B cell (primary cell): ENCODE data around the gene CCNH. TPM values are rescaled to one million over a fixed set of nuclear protein-coding genes. Genes with fewer than 3 reads are reported as not detected.

Experiments
- ATAC-seq: fragments of 200-7000 bp; cut with Tn5 transposase; one replicate; pipeline ENCODE4 v1.10.0; 2021; ENCODE audit warnings: low read depth, mild to moderate bottlenecking, moderate number of reproducible peaks, moderate library complexity
- CTCF ChIA-PET: fragments of 350-600 bp; sonication (Branson Sonifier 250); formaldehyde crosslinking; loops from one replicate; lab custom pipeline; 2021; ENCODE audit warnings: antibody characterized with exemption, inconsistent platforms; lab: Charles Lee
- POLR2A ChIA-PET: fragments of 350-600 bp; sonication (Branson Sonifier 250); formaldehyde crosslinking; loops from one replicate; lab custom pipeline; 2021; ENCODE audit warnings: antibody characterized with exemption; lab: Charles Lee
- DNase-seq: peaks from one replicate; pipeline ENCODE4 v3.0.0; 2013
- H2AFZ ChIP-seq: 2 replicates; pipeline ENCODE4 v1.6.1; 2012; ENCODE audit warnings: mild to moderate bottlenecking, low read depth, low read length; ENCODE audit not compliant: insufficient read depth, poor library complexity, severe bottlenecking
- H3K27ac ChIP-seq, 2 donors: 1 replicate in 1 of 2; 2 replicates in 1 of 2; pipeline ENCODE4 v1.5.1; 2012 to 2013; ENCODE audit warnings: low read length in 2 of 2, mild to moderate bottlenecking in 2 of 2, moderate library complexity in 1 of 2
- H3K27me3 ChIP-seq, 4 experiments: fragments of 200-600 bp in 1 of 4; sonication (generic) in 1 of 4; replicated peaks in 1 of 4; 1 replicate in 2 of 4; 2 replicates in 2 of 4; pipeline versions ENCODE4 v1.6.1 to v1.7.0; 2013 to 2016; ENCODE audit warnings: low read length in 3 of 4, mild to moderate bottlenecking in 2 of 4, mixed read lengths in 1 of 4, moderate library complexity in 1 of 4; ENCODE audit not compliant: insufficient read depth in 4 of 4, control insufficient read depth in 3 of 4; ENCODE audit errors: control extremely low read depth in 1 of 4
- H3K36me3 ChIP-seq, 2 experiments: replicated peaks in 1 of 2; 1 replicate in 1 of 2; 2 replicates in 1 of 2; pipeline versions ENCODE4 v1.6.1 to v1.7.1; 2013; ENCODE audit warnings: low read length in 1 of 2; ENCODE audit not compliant: insufficient read depth in 2 of 2, control insufficient read depth in 1 of 2; ENCODE audit errors: control extremely low read depth in 1 of 2, extremely low read depth in 1 of 2
- H3K4me1 ChIP-seq, 2 donors: fragments of 200-600 bp in 1 of 2; sonication (generic) in 1 of 2; 1 replicate in 1 of 2; 2 replicates in 1 of 2; pipeline versions ENCODE4 v1.5.1 to v1.6.1; 2013 to 2017; ENCODE audit warnings: low read length in 2 of 2; ENCODE audit not compliant: control insufficient read depth in 2 of 2, insufficient read depth in 2 of 2
- H3K4me2 ChIP-seq: replicated peaks from 2 replicates; pipeline ENCODE3; 2012; ENCODE audit warnings: mild to moderate bottlenecking, low read depth, low read length; ENCODE audit not compliant: poor library complexity, severe bottlenecking
- H3K4me3 ChIP-seq, 5 experiments: fragments of 200-600 bp in 1 of 5; sonication (generic) in 1 of 5; 1 replicate in 3 of 5; 2 replicates in 2 of 5; pipeline versions ENCODE4 v1.5.1 to v1.7.0; 2011 to 2016; ENCODE audit warnings: low read length in 4 of 5, mild to moderate bottlenecking in 4 of 5, low read depth in 2 of 5, control low read depth in 1 of 5, moderate library complexity in 1 of 5; ENCODE audit not compliant: insufficient read depth in 1 of 5; ENCODE audit errors: control extremely low read depth in 1 of 5, extremely low read depth in 1 of 5
- H3K79me2 ChIP-seq: fragments of 200-600 bp; sonication (generic); one replicate; pipeline ENCODE4 v1.6.0; 2016; ENCODE audit warnings: low read length; ENCODE audit not compliant: control insufficient read depth, insufficient read depth
- H3K9ac ChIP-seq: fragments of 200-600 bp; sonication (generic); 2 replicates; pipeline ENCODE4 v1.6.1; 2017; ENCODE audit warnings: mild to moderate bottlenecking, low read length, moderate library complexity
- H3K9me3 ChIP-seq, 3 donors: one replicate each; pipeline versions ENCODE4 v1.6.1 to v1.7.1; 2013; ENCODE audit warnings: low read length in 2 of 3; ENCODE audit not compliant: control insufficient read depth in 2 of 3, insufficient read depth in 1 of 3; ENCODE audit errors: control extremely low read depth in 1 of 3
- H4K20me1 ChIP-seq: 2 replicates; pipeline ENCODE4 v1.6.0; 2012; ENCODE audit warnings: mild to moderate bottlenecking, low read length; ENCODE audit not compliant: insufficient read depth, control insufficient read depth, poor library complexity, severe bottlenecking
- H3K27ac Mint-ChIP-seq: one replicate; pipeline ENCODE4 v1.8.0; 2021; ENCODE audit warnings: mixed read lengths
- H3K27me3 Mint-ChIP-seq: one replicate; pipeline ENCODE4 v1.8.0; 2021; ENCODE audit warnings: mixed read lengths
- H3K4me1 Mint-ChIP-seq: one replicate; pipeline ENCODE4 v1.8.0; 2021; ENCODE audit warnings: mixed read lengths
- H3K4me3 Mint-ChIP-seq: one replicate; pipeline ENCODE4 v1.8.0; 2021; ENCODE audit warnings: mixed read lengths
- H3K9me3 Mint-ChIP-seq: one replicate; pipeline ENCODE4 v1.8.0; 2022; ENCODE audit warnings: mixed read lengths; ENCODE audit not compliant: insufficient read depth
- CTCF ChIP-seq: fragments of 200-600 bp; IDR thresholded peaks from one replicate; pipeline ENCODE4 v1.8.0; 2022; ENCODE audit warnings: antibody characterized with exemption, mild to moderate bottlenecking
- EZH2 ChIP-seq: IDR thresholded peaks from 2 replicates; pipeline ENCODE4 v1.6.1; 2012; ENCODE audit warnings: borderline replicate concordance, low read depth, mild to moderate bottlenecking, moderate library complexity, low read length; ENCODE audit not compliant: insufficient read depth, poor library complexity, severe bottlenecking
- WGBS: methylation state at CpG from one replicate; pipeline ENCODE4 v1.1.5; 2013; ENCODE audit warnings: missing lambda C conversion rate; ENCODE audit not compliant: insufficient coverage; 5-methylcytosine and 5-hydroxymethylcytosine counted together
- intact Hi-C: fragments of 100-400 bp; cut with micrococcal nuclease; formaldehyde crosslinking; loops from one replicate; pipeline ENCODE4 v1.10.0; 2022
- polyA plus RNA-seq: library from polyadenylated mRNA; depleted of rRNA; stranded (reverse); fragments of >200 nt; gene quantifications from 2 replicates; pipeline ENCODE4 v1.2.3, GENCODE V29; 2012
- total RNA-seq, 2 donors: library from RNA; stranded (reverse); fragments of 120-200 nt in 1 of 2; gene quantifications; 1 replicate in 1 of 2; 2 replicates in 1 of 2; pipeline versions ENCODE4 v1.2.3 to v1.2.4, GENCODE V29; 2013 to 2022

The CCNH gene
- total and polyA plus RNA-seq, 2 donors (not counting 1 experiment from before 2014, with no cell fraction given), result 59.2 to 120 TPM

GRCh38 chr5:87453801-87454200 lies 41.1 kb upstream of the CCNH start:
- no peak overlapping the region for H3K27ac ChIP-seq
- no peak for ATAC-seq
- TF ChIP-seq CTCF (no peak), EZH2 (no peak)
- H3K79me2 ChIP-seq, result no peaks in the 10 kb centered on the region
- H3K4me1 Mint-ChIP-seq, result no peaks in the 10 kb centered on the region
- no peak overlapping the region for H3K4me2 ChIP-seq
- no peaks in the 10 kb centered on the region for H3K36me3 ChIP-seq
- no peak overlapping the region for H2AFZ ChIP-seq
- POLR2A ChIA-PET, result no interaction called here
- no peak overlapping the region for H3K27ac Mint-ChIP-seq
- no peak overlapping the region for H3K9ac ChIP-seq
- intact Hi-C loops, result no loop called here
- H3K4me3 ChIP-seq, result no peak overlapping the region
- no CpG with 5 or more reads among the region's 1 CpG for WGBS
- CTCF ChIA-PET, result no interaction called here
- no peaks in the 10 kb centered on the region for H3K27me3 ChIP-seq
- peaks cover 5% of the 10 kb centered on the region for H3K27me3 Mint-ChIP-seq
- H4K20me1 ChIP-seq, result no peaks in the 10 kb centered on the region
- H3K4me3 Mint-ChIP-seq, result no peak overlapping the region
- no peaks in the 10 kb centered on the region for H3K9me3 ChIP-seq
- no peaks in the 10 kb centered on the region for H3K9me3 Mint-ChIP-seq
- H3K4me1 ChIP-seq, result no peaks in the 10 kb centered on the region
- no peak for DNase-seq

GRCh38 chr5:87452837-87453236 lies 40.1 kb upstream of the CCNH start:
- Mint-ChIP-seq H3K27me3 (peaks cover 11% of the 10 kb centered on the region), H3K4me3 (no peak overlapping the region), H3K4me1 (no peaks in the 10 kb centered on the region), H3K9me3 (no peaks in the 10 kb centered on the region), H3K27ac (no peak overlapping the region)
- Histone ChIP-seq H3K9ac (no peak overlapping the region), H3K27ac (no peak overlapping the region), H3K4me1 (no peaks in the 10 kb centered on the region), H3K9me3 (no peaks in the 10 kb centered on the region), H3K4me2 (no peak overlapping the region), H3K4me3 (no peak overlapping the region), H4K20me1 (no peaks in the 10 kb centered on the region), H2AFZ (no peak overlapping the region), H3K79me2 (no peaks in the 10 kb centered on the region), H3K36me3 (no peaks in the 10 kb centered on the region), H3K27me3 (no peaks in the 10 kb centered on the region)
- ChIA-PET CTCF (interaction anchor here (0.7 kb wide), 1 partner anchor 1492 kb away, joined by 3 read pairs; no protein-coding TSS in a partner anchor), POLR2A (no interaction called here)
- DNase-seq (no peak), ATAC-seq (no peak)
- intact Hi-C loops, result no loop called here
- TF ChIP-seq CTCF, result no peak
- no peak for TF ChIP-seq EZH2
